B cell (primary cell): ENCODE results near the gene LYPLAL1. TPM values are rescaled to one million over a fixed set of nuclear protein-coding genes. Genes with fewer than 3 reads are reported as not detected.

Experiments
- ATAC-seq: fragments of 200-7000 bp; cut with Tn5 transposase; one replicate; pipeline ENCODE4 v1.10.0; 2021; ENCODE audit warnings: low read depth, mild to moderate bottlenecking, moderate number of reproducible peaks, moderate library complexity
- CTCF ChIA-PET: fragments of 350-600 bp; sonication (Branson Sonifier 250); formaldehyde crosslinking; loops from one replicate; lab custom pipeline; 2021; ENCODE audit warnings: antibody characterized with exemption, inconsistent platforms; lab: Charles Lee
- POLR2A ChIA-PET: fragments of 350-600 bp; sonication (Branson Sonifier 250); formaldehyde crosslinking; loops from one replicate; lab custom pipeline; 2021; ENCODE audit warnings: antibody characterized with exemption; lab: Charles Lee
- DNase-seq: peaks from one replicate; pipeline ENCODE4 v3.0.0; 2013
- H2AFZ ChIP-seq: 2 replicates; pipeline ENCODE4 v1.6.1; 2012; ENCODE audit warnings: mild to moderate bottlenecking, low read depth, low read length; ENCODE audit not compliant: insufficient read depth, poor library complexity, severe bottlenecking
- H3K27ac ChIP-seq, 2 donors: 1 replicate in 1 of 2; 2 replicates in 1 of 2; pipeline ENCODE4 v1.5.1; 2012 to 2013; ENCODE audit warnings: low read length in 2 of 2, mild to moderate bottlenecking in 2 of 2, moderate library complexity in 1 of 2
- H3K27me3 ChIP-seq, 4 experiments: fragments of 200-600 bp in 1 of 4; sonication (generic) in 1 of 4; replicated peaks in 1 of 4; 1 replicate in 2 of 4; 2 replicates in 2 of 4; pipeline versions ENCODE4 v1.6.1 to v1.7.0; 2013 to 2016; ENCODE audit warnings: low read length in 3 of 4, mild to moderate bottlenecking in 2 of 4, mixed read lengths in 1 of 4, moderate library complexity in 1 of 4; ENCODE audit not compliant: insufficient read depth in 4 of 4, control insufficient read depth in 3 of 4; ENCODE audit errors: control extremely low read depth in 1 of 4
- H3K36me3 ChIP-seq, 2 experiments: replicated peaks in 1 of 2; 1 replicate in 1 of 2; 2 replicates in 1 of 2; pipeline versions ENCODE4 v1.6.1 to v1.7.1; 2013; ENCODE audit warnings: low read length in 1 of 2; ENCODE audit not compliant: insufficient read depth in 2 of 2, control insufficient read depth in 1 of 2; ENCODE audit errors: control extremely low read depth in 1 of 2, extremely low read depth in 1 of 2
- H3K4me1 ChIP-seq, 2 donors: fragments of 200-600 bp in 1 of 2; sonication (generic) in 1 of 2; 1 replicate in 1 of 2; 2 replicates in 1 of 2; pipeline versions ENCODE4 v1.5.1 to v1.6.1; 2013 to 2017; ENCODE audit warnings: low read length in 2 of 2; ENCODE audit not compliant: control insufficient read depth in 2 of 2, insufficient read depth in 2 of 2
- H3K4me2 ChIP-seq: replicated peaks from 2 replicates; pipeline ENCODE3; 2012; ENCODE audit warnings: mild to moderate bottlenecking, low read depth, low read length; ENCODE audit not compliant: poor library complexity, severe bottlenecking
- H3K4me3 ChIP-seq, 5 experiments: fragments of 200-600 bp in 1 of 5; sonication (generic) in 1 of 5; 1 replicate in 3 of 5; 2 replicates in 2 of 5; pipeline versions ENCODE4 v1.5.1 to v1.7.0; 2011 to 2016; ENCODE audit warnings: low read length in 4 of 5, mild to moderate bottlenecking in 4 of 5, low read depth in 2 of 5, control low read depth in 1 of 5, moderate library complexity in 1 of 5; ENCODE audit not compliant: insufficient read depth in 1 of 5; ENCODE audit errors: control extremely low read depth in 1 of 5, extremely low read depth in 1 of 5
- H3K79me2 ChIP-seq: fragments of 200-600 bp; sonication (generic); one replicate; pipeline ENCODE4 v1.6.0; 2016; ENCODE audit warnings: low read length; ENCODE audit not compliant: control insufficient read depth, insufficient read depth
- H3K9ac ChIP-seq: fragments of 200-600 bp; sonication (generic); 2 replicates; pipeline ENCODE4 v1.6.1; 2017; ENCODE audit warnings: mild to moderate bottlenecking, low read length, moderate library complexity
- H3K9me3 ChIP-seq, 3 donors: one replicate each; pipeline versions ENCODE4 v1.6.1 to v1.7.1; 2013; ENCODE audit warnings: low read length in 2 of 3; ENCODE audit not compliant: control insufficient read depth in 2 of 3, insufficient read depth in 1 of 3; ENCODE audit errors: control extremely low read depth in 1 of 3
- H4K20me1 ChIP-seq: 2 replicates; pipeline ENCODE4 v1.6.0; 2012; ENCODE audit warnings: mild to moderate bottlenecking, low read length; ENCODE audit not compliant: insufficient read depth, control insufficient read depth, poor library complexity, severe bottlenecking
- H3K27ac Mint-ChIP-seq: one replicate; pipeline ENCODE4 v1.8.0; 2021; ENCODE audit warnings: mixed read lengths
- H3K27me3 Mint-ChIP-seq: one replicate; pipeline ENCODE4 v1.8.0; 2021; ENCODE audit warnings: mixed read lengths
- H3K4me1 Mint-ChIP-seq: one replicate; pipeline ENCODE4 v1.8.0; 2021; ENCODE audit warnings: mixed read lengths
- H3K4me3 Mint-ChIP-seq: one replicate; pipeline ENCODE4 v1.8.0; 2021; ENCODE audit warnings: mixed read lengths
- H3K9me3 Mint-ChIP-seq: one replicate; pipeline ENCODE4 v1.8.0; 2022; ENCODE audit warnings: mixed read lengths; ENCODE audit not compliant: insufficient read depth
- CTCF ChIP-seq: fragments of 200-600 bp; IDR thresholded peaks from one replicate; pipeline ENCODE4 v1.8.0; 2022; ENCODE audit warnings: antibody characterized with exemption, mild to moderate bottlenecking
- EZH2 ChIP-seq: IDR thresholded peaks from 2 replicates; pipeline ENCODE4 v1.6.1; 2012; ENCODE audit warnings: borderline replicate concordance, low read depth, mild to moderate bottlenecking, moderate library complexity, low read length; ENCODE audit not compliant: insufficient read depth, poor library complexity, severe bottlenecking
- WGBS: methylation state at CpG from one replicate; pipeline ENCODE4 v1.1.5; 2013; ENCODE audit warnings: missing lambda C conversion rate; ENCODE audit not compliant: insufficient coverage; 5-methylcytosine and 5-hydroxymethylcytosine counted together
- intact Hi-C: fragments of 100-400 bp; cut with micrococcal nuclease; formaldehyde crosslinking; loops from one replicate; pipeline ENCODE4 v1.10.0; 2022
- polyA plus RNA-seq: library from polyadenylated mRNA; depleted of rRNA; stranded (reverse); fragments of >200 nt; gene quantifications from 2 replicates; pipeline ENCODE4 v1.2.3, GENCODE V29; 2012
- total RNA-seq, 2 donors: library from RNA; stranded (reverse); fragments of 120-200 nt in 1 of 2; gene quantifications; 1 replicate in 1 of 2; 2 replicates in 1 of 2; pipeline versions ENCODE4 v1.2.3 to v1.2.4, GENCODE V29; 2013 to 2022

The LYPLAL1 gene
- total and polyA plus RNA-seq, 2 donors (not counting 1 experiment from before 2014, with no cell fraction given), result 27.0 to 65.4 TPM

- ATAC-seq, result no peak
- peaks cover 4% of the 10 kb centered on the region for H3K27me3 Mint-ChIP-seq
- H3K4me3 ChIP-seq, result no peak overlapping the region
- no peaks in the 10 kb centered on the region for H3K4me1 Mint-ChIP-seq
- no peak overlapping the region for H3K4me3 Mint-ChIP-seq
- no peaks in the 10 kb centered on the region for H3K36me3 ChIP-seq
- H3K4me1 ChIP-seq, result no peaks in the 10 kb centered on the region
- no peaks in the 10 kb centered on the region for H3K9me3 ChIP-seq
- POLR2A ChIA-PET, result interaction anchor here (1.6 kb wide), 1 partner anchor 13 kb away, joined by 5 read pairs; the partner anchor contains the start of gene LYPLAL1
- TF ChIP-seq EZH2 (no peak), CTCF (no peak)
- H3K9me3 Mint-ChIP-seq, result no peaks in the 10 kb centered on the region
- CTCF ChIA-PET, result no interaction called here
- H3K9ac ChIP-seq, result no peak overlapping the region
- H3K79me2 ChIP-seq, result no peaks in the 10 kb centered on the region
- no peaks in the 10 kb centered on the region for H4K20me1 ChIP-seq
- no peak overlapping the region for H3K27ac Mint-ChIP-seq
- DNase-seq, result no peak
- no CpG with 5 or more reads among the region's 2 CpGs for WGBS
- no peak overlapping the region for H2AFZ ChIP-seq
- no peaks in the 10 kb centered on the region for H3K27me3 ChIP-seq
- H3K27ac ChIP-seq, result no peak overlapping the region
- intact Hi-C loops, result no loop called here
- no peak overlapping the region for H3K4me2 ChIP-seq
Observed at GRCh38 chr1:219160967-219161366, 12.7 kb upstream of the LYPLAL1 start.

- Histone ChIP-seq H3K9ac (no peak overlapping the region), H3K4me1 (no peaks in the 10 kb centered on the region), H3K4me3 (no peak overlapping the region), H4K20me1 (no peaks in the 10 kb centered on the region), H3K27me3 (no peaks in the 10 kb centered on the region), H3K4me2 (no peak overlapping the region), H3K36me3 (no peaks in the 10 kb centered on the region), H3K79me2 (no peaks in the 10 kb centered on the region), H3K27ac (no peak overlapping the region), H2AFZ (no peak overlapping the region), H3K9me3 (no peaks in the 10 kb centered on the region)
- Mint-ChIP-seq H3K27ac (no peak overlapping the region), H3K4me1 (no peaks in the 10 kb centered on the region), H3K27me3 (peaks cover 4% of the 10 kb centered on the region), H3K4me3 (no peak overlapping the region), H3K9me3 (no peaks in the 10 kb centered on the region)
- DNase-seq, result no peak
- no peak for TF ChIP-seq CTCF
- TF ChIP-seq EZH2, result no peak
- POLR2A ChIA-PET, result interaction anchor here (1.6 kb wide), 1 partner anchor 12 kb away, joined by 5 read pairs; the partner anchor contains the start of gene LYPLAL1
- intact Hi-C loops, result no loop called here
- no peak for ATAC-seq
- CTCF ChIA-PET, result no interaction called here
- WGBS, result no CpG with 5 or more reads among the region's 1 CpG
Observed at GRCh38 chr1:219161371-219161770, 12.3 kb upstream of the LYPLAL1 start.
